ENCODE measurements around the gene KBTBD12. TPM values are rescaled to one million over a fixed set of nuclear protein-coding genes. Genes with fewer than 3 reads are reported as not detected.

KBTBD12 gene
- total and polyA plus RNA-seq, 2 experiments from 2014 or later = not detected

GRCh38 chr3:127982155-127982554 lies 67.1 kb downstream of the KBTBD12 start:
- DNase-seq = no peak
- 39 to 40% methylated on average over 3 of the region's 3 CpGs for WGBS, 2 experiments (ENCODE audit: low coverage in 1 of 2, low lambda C conversion rate in 2 of 2, missing lambda C conversion rate in 2 of 2)
- no peaks in the 10 kb centered on the region for H3K9me2 ChIP-seq (ENCODE audit: insufficient read depth)
- in situ Hi-C loops (cut with MboI) = no loop called here
- no peak overlapping the region for H3K4me2 ChIP-seq (ENCODE audit: unreplicated experiment)
- H3K4me3 ChIP-seq = no peak overlapping the region
- no peaks in the 10 kb centered on the region for H3K36me3 ChIP-seq (ENCODE audit: low read depth)
- H2AFZ ChIP-seq = no peak overlapping the region
- H3K79me2 ChIP-seq (ENCODE audit: insufficient read depth) = no peaks in the 10 kb centered on the region
- no peaks in the 10 kb centered on the region for H3K9me3 ChIP-seq (ENCODE audit: low read depth)
- H4K20me1 ChIP-seq (ENCODE audit: insufficient read depth) = no peaks in the 10 kb centered on the region
- H3K27me3 ChIP-seq (replicated peaks; ENCODE audit: insufficient read depth) = no peaks in the 10 kb centered on the region; the same call in 1 of the 2 replicates
- no peak for TF ChIP-seq EZH2phosphoT487 (IDR thresholded peaks at IDR 0.05; ENCODE audit: insufficient read depth, low read depth)
- no peak for TF ChIP-seq EZH2 (IDR thresholded peaks at IDR 0.05; ENCODE audit: insufficient read depth, poor library complexity, severe bottlenecking)
- no peak overlapping the region for H3K9ac ChIP-seq
- no peaks in the 10 kb centered on the region for H3F3A ChIP-seq (ENCODE audit: insufficient read depth)
- no peak overlapping the region for H3K27ac ChIP-seq
- peaks cover 9% of the 10 kb centered on the region for H3K4me1 ChIP-seq (ENCODE audit: insufficient read depth)

GRCh38 chr3:127984241-127984975 lies 69.4 kb downstream of the KBTBD12 start:
- no peaks in the 10 kb centered on the region for H3K9me3 ChIP-seq (ENCODE audit: low read depth)
- H3K27ac ChIP-seq = peak overlapping the region; percentile 33; the same call in 1 of the 2 replicates
- no peak overlapping the region for H3K4me3 ChIP-seq
- no peak overlapping the region for H3K9ac ChIP-seq
- no peaks in the 10 kb centered on the region for H3K79me2 ChIP-seq (ENCODE audit: insufficient read depth)
- 52 to 55% methylated on average over 7 to 8 of the region's 8 CpGs for WGBS, 2 experiments (ENCODE audit: low coverage in 1 of 2, low lambda C conversion rate in 2 of 2, missing lambda C conversion rate in 2 of 2)
- no peak overlapping the region for H2AFZ ChIP-seq
- in situ Hi-C loops (cut with MboI) = no loop called here
- no peaks in the 10 kb centered on the region for H3F3A ChIP-seq (ENCODE audit: insufficient read depth)
- H3K9me2 ChIP-seq (ENCODE audit: insufficient read depth) = no peaks in the 10 kb centered on the region
- DNase-seq = peak; percentile 91
- H4K20me1 ChIP-seq (ENCODE audit: insufficient read depth) = no peaks in the 10 kb centered on the region
- no peaks in the 10 kb centered on the region for H3K36me3 ChIP-seq (ENCODE audit: low read depth)
- H3K27me3 ChIP-seq (replicated peaks; ENCODE audit: insufficient read depth) = no peaks in the 10 kb centered on the region
- peaks cover 12% of the 10 kb centered on the region for H3K4me1 ChIP-seq (ENCODE audit: insufficient read depth)
- no peak overlapping the region for H3K4me2 ChIP-seq (ENCODE audit: unreplicated experiment)
- TF ChIP-seq EZH2phosphoT487 (IDR thresholded peaks at IDR 0.05; ENCODE audit: insufficient read depth, low read depth) (no peak), EZH2 (IDR thresholded peaks at IDR 0.05; ENCODE audit: insufficient read depth, poor library complexity, severe bottlenecking) (no peak)

GRCh38 chr3:127985216-127985615 lies 70.2 kb downstream of the KBTBD12 start:
- no peaks in the 10 kb centered on the region for H3K36me3 ChIP-seq (ENCODE audit: low read depth)
- no peaks in the 10 kb centered on the region for H3K9me2 ChIP-seq (ENCODE audit: insufficient read depth)
- DNase-seq = peak; percentile 16
- no peak overlapping the region for H2AFZ ChIP-seq
- no peak overlapping the region for H3K9ac ChIP-seq
- TF ChIP-seq EZH2 (IDR thresholded peaks at IDR 0.05; ENCODE audit: insufficient read depth, poor library complexity, severe bottlenecking) (no peak), EZH2phosphoT487 (IDR thresholded peaks at IDR 0.05; ENCODE audit: insufficient read depth, low read depth) (no peak)
- H3K4me2 ChIP-seq (ENCODE audit: unreplicated experiment) = no peak overlapping the region
- in situ Hi-C loops (cut with MboI) = no loop called here
- no peaks in the 10 kb centered on the region for H4K20me1 ChIP-seq (ENCODE audit: insufficient read depth)
- 76 to 79% methylated on average over 4 of the region's 4 CpGs for WGBS, 2 experiments (ENCODE audit: low coverage in 1 of 2, low lambda C conversion rate in 2 of 2, missing lambda C conversion rate in 2 of 2)
- peaks cover 12% of the 10 kb centered on the region for H3K4me1 ChIP-seq (ENCODE audit: insufficient read depth)
- no peaks in the 10 kb centered on the region for H3K79me2 ChIP-seq (ENCODE audit: insufficient read depth)
- no peaks in the 10 kb centered on the region for H3F3A ChIP-seq (ENCODE audit: insufficient read depth)
- H3K9me3 ChIP-seq (ENCODE audit: low read depth) = no peaks in the 10 kb centered on the region
- no peaks in the 10 kb centered on the region for H3K27me3 ChIP-seq (replicated peaks; ENCODE audit: insufficient read depth)
- H3K4me3 ChIP-seq = no peak overlapping the region
- H3K27ac ChIP-seq = peak overlapping the region; percentile 13; the same call in 1 of the 2 replicates

- no peaks in the 10 kb centered on the region for H3K27me3 ChIP-seq (replicated peaks; ENCODE audit: insufficient read depth)
- H3K9me2 ChIP-seq (ENCODE audit: insufficient read depth) = no peaks in the 10 kb centered on the region
- H4K20me1 ChIP-seq (ENCODE audit: insufficient read depth) = no peaks in the 10 kb centered on the region
- no peak overlapping the region for H3K27ac ChIP-seq
- in situ Hi-C loops (cut with MboI) = no loop called here
- H3K4me1 ChIP-seq (ENCODE audit: insufficient read depth) = peaks cover 12% of the 10 kb centered on the region
- H2AFZ ChIP-seq = no peak overlapping the region
- H3K4me3 ChIP-seq = no peak overlapping the region
- H3K9ac ChIP-seq = no peak overlapping the region
- H3K4me2 ChIP-seq (ENCODE audit: unreplicated experiment) = no peak overlapping the region
- WGBS, 2 experiments (ENCODE audit: low coverage in 1 of 2, low lambda C conversion rate in 2 of 2, missing lambda C conversion rate in 2 of 2) = 68 to 79% methylated on average over 13 of the region's 13 CpGs
- no peaks in the 10 kb centered on the region for H3K79me2 ChIP-seq (ENCODE audit: insufficient read depth)
- no peaks in the 10 kb centered on the region for H3K9me3 ChIP-seq (ENCODE audit: low read depth)
- H3F3A ChIP-seq (ENCODE audit: insufficient read depth) = no peaks in the 10 kb centered on the region
- TF ChIP-seq EZH2phosphoT487 (IDR thresholded peaks at IDR 0.05; ENCODE audit: insufficient read depth, low read depth) (no peak), EZH2 (IDR thresholded peaks at IDR 0.05; ENCODE audit: insufficient read depth, poor library complexity, severe bottlenecking) (no peak)
- DNase-seq = no peak
- H3K36me3 ChIP-seq (ENCODE audit: low read depth) = no peaks in the 10 kb centered on the region
Measured at GRCh38 chr3:127985655-127986225, 70.7 kb downstream of the KBTBD12 start.

Measured in GM23248 (cell line).